HG02973 (cell line): Measurements from ENCODE around the gene CCT8L2.
"Not testable (repeated sequence)": the region's sequence is repeated elsewhere in the genome, so short reads cannot be mapped to it uniquely, and the experiment has no call there.

Source experiments
- ATAC-seq: cut with Tn5 transposase; IDR thresholded peaks from one replicate; pipeline ENCODE4 v1.9.1; 2021; ENCODE audit warnings: moderate library complexity; ENCODE audit not compliant: unreplicated experiment

CCT8L2 gene

DNA sequence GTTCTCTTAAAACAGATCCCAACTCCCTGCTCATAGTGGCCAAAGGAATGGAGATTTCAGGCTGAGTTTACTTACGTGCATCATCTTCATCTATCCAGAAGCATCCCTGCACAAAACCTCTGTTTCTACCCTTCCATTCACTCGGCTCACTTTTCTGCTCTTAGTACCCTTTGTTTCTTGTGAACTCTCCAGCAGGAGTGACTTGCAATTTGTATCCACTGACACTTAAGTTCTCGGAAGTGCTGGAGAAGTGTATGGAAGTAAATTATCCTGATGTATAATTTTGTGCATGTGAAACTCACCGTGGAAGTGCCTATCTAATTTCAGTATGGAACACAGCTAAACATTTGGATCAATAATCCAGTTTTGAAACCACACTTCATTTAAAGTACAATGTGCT, 7.0 kb upstream of the CCT8L2 start:
- not testable (repeated sequence) for ATAC-seq

DNA sequence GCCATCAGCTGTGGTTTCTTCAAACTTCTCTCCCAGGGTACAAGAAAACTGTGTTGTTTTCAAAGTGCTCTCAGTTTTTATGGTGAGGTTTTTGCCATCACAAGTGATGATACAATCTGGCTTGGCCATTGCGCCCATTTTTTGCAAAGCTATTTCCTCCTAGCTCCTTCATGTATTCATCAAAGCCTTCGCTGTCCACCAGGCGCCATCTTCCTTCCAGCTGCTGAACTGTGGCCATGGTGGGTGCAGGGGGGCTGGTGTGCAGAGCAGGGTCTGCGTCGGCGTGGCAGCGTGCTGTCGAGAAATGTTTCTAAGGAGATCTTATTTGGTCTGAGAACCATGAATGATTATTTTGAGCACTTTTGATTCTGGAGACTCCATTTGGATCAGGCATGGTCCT, 2.6 kb upstream of the CCT8L2 start:
- ATAC-seq: not testable (repeated sequence)

DNA sequence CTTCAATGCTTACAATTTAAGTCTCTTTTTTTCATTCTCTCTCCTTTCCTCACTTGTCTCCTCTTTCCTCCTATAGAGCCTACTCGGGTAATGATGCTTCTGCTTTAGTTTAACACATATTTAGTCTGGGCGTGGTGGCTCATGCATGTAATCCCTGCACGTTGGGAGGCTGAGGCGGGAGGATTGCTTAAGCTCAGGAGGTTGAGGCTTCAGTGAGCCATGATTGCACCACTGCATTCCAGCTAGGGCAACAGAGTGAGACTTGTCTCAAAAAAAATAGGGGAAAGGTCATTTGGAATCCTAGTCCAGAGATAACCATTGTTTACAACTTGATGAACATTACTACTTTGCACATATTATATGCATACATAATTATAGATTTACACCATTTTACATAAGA, 1.4 kb upstream of the CCT8L2 start:
- no peak for ATAC-seq

DNA sequence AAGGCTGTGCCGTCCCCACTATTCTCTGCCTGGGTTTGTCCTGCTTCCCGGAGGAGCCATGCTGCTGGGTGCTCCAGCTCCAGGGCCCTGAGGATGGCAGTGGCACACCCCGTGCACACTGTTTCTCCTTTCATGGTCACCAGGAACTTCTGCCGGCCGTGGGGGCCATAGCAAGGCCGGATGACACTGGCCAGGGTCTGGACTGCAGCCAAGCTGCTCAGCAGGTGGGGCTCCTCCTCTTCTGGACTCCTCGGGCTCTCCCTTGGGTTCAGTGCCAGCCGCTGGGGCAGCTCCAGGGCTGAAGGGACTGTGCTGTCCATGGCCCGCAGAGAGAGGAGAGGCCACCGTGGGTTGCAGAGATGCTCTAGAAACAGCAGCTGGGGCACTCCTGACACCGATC, 379 bp downstream of the CCT8L2 start:
- ATAC-seq: not testable (repeated sequence)

DNA sequence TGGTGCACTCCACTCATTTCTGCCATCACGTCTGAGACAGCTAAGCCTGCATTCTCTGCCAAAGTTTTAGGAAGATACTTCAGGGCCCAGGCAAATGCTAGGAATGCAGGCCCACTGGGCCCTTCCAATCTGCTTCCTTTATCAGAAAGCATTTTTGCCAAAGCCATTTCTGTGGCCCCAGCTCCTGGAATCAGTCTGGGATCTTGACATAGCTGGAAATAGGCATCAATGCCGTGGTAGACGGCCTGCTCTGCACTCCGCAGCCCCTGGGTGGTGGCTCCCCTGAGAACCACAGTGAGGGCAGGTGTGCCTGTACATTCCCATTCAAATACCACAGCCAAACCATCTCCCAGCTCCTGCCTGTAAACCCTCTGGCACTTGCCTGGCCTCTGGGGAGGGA, 1.5 kb downstream of the CCT8L2 start:
- not testable (repeated sequence) for ATAC-seq

DNA sequence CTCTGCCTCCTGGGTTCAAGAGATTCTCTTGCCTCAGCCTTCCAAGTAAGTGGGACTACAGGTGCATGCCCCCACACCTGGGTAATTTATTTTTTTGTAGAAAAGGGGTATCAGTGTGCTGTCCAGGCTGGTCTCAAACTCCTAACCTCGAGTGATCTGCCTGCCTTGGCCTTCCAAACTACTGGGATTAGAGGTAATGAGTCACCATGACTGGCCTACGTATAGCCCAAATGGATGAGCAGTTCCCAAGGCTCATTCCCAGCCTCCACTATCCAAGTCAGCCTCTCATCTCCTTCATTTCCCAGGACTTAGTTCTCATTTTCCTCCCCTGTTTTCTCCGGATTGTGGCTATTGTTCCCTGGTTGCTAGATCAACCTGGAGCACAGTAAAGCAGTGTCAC, 5.6 kb downstream of the CCT8L2 start:
- no peak for ATAC-seq

DNA sequence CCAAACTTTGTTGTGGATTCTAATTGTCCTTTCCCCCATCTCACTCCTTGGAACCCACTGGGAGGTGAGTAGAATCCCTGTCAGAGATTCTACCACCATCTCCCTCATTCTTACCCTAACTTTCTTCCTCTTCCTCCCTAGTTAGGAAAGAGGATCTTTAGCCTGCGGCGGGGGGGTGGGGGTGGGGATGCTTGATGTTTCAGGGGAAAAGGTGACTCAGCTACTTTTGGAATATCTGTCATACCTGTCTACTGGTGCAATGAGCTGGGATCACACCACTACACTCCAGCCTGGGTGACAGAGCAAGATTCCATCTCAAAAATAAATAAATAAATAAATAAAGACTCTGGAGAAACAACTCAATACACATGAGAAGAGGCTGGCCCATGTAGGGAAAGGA, 6.4 kb downstream of the CCT8L2 start:
- no peak for ATAC-seq

DNA sequence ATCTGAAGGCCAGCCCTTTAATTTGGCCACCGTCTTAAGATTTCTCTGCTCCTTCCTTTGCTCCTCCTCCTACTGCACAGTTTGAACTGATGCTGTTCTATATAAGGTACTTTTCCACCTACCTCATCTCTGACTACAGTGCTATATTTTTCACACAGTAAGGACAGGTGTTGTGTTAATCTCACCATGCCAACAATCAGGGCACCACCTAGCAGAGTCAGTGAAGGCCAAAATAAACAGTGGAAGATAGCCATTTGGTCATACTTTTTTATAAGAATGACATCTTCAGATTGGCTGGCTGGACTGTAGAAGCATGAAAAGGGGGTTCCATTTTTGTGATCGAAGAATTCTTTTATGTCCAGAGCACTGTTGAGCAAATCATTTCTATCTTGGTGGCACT, 11.7 kb downstream of the CCT8L2 start:
- not testable (repeated sequence) for ATAC-seq

DNA sequence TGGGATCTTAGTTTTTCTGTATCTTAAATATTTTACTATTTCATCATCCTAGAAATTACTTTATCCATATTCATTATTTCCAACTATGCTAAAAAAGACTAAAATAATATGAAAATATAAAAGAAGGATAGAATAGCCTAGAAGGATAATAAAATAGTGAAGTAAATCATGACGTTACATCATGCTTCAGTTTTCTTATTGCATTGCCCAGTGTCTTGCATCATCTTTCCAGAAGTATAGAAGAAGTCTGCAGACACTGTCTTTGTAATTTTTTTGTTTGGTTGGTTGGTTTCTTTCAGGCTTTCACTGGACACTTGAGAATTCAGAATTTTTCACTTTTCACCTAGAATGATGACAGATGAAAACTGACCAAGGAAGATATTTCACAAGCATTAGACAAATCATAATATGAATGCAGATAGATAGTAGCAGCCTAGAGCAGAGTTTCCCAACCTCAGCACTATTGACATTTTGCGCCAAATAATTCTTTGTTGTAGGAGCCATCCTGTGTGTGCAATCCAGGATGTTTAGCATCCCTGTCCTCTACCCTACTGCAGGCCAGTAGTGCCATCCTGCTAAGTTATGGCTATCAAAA, 23.3 kb downstream of the CCT8L2 start:
- ATAC-seq: not testable (repeated sequence)

DNA sequence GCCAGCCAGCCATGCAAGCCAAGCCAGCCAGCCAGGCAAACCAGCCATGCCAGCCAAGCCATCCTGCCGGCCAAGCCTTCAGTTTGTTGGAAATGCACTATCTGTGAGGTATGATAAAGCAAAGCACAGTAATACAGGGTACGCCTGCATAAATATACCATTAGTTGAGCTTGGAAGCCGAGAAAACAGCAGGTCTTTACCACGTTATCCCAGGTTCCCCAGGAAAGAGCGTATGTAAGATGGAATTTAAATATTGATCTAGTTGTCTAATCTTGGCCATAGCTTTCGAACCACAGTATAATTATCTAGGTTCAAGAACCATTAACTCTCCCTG, 24.2 kb downstream of the CCT8L2 start:
- ATAC-seq: no peak

DNA sequence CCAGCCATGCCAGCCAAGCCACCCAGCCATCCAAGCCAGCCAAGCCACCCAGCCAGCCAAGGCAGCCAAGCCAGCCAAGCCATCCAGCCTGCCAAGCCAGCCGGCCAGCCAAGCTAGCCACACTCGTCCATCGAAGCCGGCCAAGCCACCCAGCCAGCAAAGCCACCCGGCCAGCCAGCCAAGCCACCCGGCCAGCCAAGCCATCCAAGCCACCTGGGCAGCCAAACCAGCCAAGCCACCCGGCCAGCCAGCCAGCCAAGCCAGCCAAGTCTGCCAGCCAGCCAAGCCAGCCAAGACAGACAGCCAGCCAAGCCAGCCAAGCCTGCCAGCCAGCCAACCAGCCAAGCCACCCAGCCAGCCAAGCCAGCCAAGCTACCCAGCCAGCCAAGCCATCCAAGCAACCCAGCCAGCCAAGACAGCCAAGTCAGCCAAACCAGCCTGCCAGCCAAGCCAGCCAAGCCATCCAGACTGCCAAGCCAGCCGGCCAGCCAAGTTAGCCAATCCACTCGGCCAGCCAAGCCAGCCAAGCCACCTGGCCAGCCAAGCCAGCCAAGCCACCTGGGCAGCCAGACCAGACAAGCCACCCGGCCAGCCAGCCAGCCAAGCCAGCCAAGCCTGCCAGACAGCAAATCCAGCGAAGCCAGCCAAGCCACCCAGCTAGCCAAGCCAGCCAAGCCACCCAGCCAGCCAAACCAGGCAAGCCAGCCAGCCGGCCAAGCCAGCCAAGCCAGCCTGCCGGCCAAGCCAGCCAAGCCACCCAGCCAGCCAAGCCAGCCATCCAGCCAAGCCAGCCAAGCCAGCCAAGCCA, 24.8 kb downstream of the CCT8L2 start:
- not testable (repeated sequence) for ATAC-seq

DNA sequence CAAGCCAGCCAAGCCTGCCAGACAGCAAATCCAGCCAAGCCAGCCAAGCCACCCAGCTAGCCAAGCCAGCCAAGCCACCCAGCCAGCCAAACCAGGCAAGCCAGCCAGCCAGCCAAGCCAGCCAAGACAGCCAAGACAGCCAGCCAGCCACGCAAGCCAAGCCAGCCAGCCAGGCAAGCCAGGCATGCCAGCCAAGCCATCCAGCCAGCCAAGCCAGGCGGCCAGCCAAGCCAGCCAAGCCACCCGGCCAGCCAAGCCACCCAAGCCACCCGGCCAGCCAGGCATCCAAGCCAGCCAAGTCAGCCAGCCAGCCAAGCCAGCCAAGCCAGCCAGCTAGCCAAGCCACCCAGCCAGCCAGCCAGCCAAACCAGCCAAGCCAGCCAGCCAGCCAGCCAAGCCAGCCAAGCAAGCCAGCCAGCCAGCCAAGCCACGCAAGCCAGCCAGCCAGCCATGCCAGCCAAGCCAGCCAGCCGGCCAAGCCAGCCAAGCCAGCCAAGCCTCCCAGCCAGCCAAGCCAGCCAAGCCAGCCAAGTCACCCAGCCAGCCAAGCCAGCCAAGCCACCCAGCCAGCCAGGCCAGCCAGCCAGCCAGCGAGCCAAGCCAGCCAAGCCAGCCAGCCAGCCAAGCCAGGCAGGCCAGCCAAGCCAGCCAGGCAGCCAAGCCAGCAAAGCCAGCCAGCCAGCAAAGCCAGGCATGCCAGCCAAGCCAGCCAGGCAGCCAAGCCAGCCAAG, 26.0 kb downstream of the CCT8L2 start:
- ATAC-seq: not testable (repeated sequence)

DNA sequence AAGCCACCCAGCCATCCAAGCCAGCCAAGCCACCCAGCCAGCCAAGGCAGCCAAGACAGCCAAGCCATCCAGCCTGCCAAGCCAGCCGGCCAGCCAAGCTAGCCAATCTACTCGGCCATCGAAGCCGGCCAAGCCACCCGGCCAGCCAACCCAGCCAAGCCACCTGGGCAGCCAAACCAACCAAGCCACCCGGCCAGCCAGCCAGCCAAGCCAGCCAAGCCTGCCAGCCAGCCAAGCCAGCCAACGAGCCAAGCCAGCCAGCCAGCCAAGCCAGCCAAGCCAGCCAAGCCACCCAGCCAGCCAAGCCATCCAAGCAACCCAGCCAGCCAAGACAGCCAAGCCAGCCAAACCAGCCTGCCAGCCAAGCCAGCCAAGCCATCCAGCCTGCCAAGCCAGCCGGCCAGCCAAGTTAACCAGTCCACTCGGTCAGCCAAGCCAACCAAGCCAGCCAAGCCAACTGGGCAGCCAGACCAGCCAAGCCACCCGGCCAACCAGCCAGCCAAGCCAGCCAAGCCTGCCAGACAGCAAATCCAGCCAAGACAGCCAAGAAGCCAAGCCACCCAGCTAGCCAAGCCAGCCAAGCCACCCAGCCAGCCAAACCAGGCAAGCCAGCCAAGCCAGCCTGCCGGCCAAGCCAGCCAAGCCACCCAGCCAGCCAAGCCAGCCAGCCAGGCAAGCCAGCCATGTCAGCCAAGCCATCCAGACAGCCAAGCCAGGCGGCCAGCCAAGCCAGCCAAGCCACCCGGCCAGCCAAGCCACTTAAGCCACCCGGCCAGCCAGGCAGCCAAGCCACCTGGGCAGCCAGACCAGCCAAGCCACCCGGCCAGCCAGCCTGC, 26.8 kb downstream of the CCT8L2 start:
- ATAC-seq: not testable (repeated sequence)

DNA sequence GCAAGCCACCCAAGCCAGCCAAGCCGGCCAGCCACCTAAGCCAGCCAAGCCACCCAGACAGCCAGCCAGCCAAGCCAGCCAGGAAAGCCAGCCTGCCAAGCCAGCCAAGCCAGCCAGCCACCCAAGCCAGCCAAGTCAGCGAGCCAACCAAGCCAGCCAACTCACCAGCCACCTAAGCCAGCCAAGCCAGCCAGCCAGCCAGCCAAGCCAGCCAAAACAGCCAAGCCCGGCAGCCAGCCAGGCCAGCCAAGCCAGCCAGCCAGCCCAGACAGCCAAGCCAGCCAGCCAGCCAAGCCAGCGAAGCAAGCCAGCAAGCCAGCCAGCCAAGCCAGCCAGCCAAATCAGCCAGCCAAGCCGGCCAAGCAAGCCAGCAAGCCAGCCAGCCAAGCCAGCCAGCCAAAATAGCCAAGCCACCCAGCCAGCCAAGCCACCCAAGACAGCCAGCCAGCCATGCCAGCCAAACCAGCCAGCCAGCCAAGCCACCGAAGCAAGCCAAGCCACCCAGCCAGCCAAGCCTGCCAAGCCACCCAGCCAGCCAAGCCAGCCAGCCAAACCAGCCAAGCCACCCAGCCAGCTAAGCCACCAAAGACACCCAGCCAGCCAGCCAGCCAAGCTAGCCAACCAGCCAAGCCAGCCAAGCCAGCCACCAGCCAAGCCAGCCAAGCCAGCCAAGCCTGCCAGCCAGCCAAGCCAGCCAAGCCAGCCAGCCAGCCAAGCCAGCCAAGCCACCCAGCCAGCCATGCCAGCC, 27.6 kb downstream of the CCT8L2 start:
- not testable (repeated sequence) for ATAC-seq

DNA sequence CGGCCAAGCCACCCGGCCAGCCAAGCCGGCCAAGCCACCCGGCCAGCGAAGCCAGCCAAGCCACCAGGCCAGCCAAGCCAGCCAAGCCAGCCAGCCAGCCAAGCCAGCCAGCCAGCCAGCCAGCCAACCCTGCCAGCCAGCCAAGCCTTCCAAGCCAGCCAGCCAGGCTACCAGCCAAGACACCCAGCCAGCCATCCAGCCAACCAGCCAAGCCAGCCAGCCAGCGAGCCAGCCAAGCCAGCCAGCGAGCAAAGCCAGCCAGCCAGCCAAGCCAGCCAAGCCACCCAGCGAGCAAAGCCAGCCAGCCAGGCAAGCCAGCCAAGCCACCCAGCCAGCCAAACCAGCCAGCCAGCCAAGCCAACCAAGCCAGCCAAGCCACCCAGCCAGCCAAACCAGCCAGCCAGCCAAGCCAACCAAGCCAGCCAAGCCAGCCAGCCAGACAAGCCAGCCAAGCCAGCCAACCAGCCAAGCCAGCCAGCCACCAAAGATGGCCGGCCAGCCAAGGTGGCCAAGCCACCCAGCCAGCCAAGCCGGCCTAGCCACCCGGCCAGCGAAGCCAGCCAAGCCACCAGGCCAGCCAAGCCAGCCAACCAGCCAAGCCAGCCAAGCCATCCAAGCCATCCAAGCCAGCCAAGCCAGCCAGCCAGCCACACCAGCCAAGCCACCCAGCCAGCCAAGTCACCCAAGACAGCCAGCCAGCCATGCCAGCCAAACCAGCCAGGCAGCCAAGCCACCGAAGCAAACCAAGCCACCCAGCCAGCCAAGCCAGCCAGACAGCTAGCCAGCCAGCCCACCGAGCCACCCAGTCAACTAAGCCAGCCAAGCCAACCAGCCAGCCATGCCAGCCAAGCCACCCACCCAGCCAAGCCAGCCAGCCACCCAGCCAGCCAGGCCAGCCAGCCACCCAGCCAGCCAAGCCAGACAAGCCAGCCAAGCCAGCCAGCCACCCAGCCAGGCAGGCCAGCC, 28.8 kb downstream of the CCT8L2 start:
- ATAC-seq: no peak

DNA sequence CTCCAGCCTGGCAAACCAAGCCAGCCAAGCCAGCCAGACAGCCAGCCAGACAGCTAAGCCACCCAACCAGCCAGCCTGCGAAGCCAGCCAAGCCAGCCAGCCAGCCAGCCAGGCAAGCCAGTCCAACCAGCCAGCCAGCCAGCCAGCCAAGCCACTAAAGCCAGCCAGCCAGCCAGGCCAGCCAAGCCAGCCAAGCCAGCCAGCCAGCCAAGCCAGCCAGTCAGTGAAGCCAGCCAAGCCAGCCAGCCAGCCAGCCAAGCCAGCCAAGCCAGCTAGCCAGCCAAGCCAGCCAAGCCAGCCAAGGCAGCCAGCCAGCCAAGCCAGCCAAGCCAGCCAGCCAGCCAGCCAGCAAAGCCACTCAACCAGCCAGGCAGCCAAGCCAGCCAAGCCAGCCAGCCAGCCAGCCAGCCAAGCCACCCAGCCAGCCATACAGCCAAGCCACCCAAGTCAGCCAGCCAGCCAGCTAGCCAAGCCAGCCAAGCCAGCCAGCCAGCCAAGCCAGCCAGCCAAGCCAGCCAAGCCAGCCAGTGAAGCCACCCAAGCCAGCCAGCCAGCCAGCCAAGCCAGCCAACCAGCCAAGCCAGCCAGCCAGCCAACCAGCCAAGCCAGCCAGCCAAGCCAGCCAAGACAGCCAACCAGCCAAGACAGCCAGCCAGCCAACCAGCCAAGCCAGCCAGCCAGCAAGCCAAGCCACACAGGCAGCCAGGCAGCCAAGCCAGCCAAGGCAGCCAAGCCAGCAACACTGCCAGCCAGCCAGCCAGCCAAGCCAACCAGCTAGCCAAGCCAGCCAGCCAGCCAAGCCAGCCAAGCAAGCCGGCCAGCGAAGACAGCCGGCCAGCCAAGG, 29.7 kb downstream of the CCT8L2 start:
- ATAC-seq: no peak

DNA sequence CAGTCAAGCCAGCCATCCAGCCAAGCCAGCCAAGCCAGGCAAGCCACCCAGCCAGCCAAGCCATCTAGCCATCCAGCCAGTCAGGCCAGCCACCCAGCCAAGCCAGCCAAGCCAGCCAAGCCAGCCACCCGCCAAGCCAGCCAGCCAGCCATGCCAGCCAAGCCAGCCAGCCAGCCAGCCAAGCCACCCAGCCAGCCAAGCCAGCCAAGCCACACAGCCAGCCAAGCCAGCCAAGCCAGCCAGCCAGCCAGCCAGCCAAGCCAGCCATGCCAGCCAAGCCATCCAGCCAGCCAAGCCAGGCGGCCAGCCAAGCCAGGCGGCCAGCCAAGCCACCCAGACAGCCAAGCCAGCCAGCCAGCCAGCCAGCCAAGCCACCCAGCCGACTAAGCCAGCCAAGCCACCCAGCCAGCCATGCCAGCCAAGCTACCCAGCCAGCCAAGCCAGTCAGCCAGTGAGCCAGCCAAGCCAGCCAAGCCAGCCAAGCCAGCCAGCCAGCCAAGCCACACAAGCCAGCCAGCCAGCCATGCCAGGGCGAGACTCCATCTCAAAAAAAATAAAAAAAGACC, 31.4 kb downstream of the CCT8L2 start:
- not testable (repeated sequence) for ATAC-seq

DNA sequence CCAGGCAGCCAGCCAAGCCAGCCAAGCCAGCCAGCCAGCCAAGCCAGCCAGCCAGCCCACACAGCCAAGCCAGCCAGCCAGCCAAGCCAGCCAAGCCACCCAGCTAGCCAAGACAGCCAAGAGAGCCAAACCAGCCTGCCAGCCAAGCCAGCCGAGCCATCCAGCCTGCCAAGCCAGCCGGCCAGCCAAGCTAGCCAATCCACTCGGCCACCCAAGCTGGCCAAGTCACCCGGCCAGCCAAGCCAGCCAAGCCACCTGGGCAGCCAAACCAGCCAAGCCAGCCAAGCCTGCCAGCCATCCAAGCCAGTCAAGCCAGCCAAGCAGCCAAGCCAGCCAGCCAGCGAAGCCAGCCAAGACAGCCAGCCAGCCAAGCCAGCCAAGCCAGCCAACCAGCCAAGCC, 32.0 kb downstream of the CCT8L2 start:
- not testable (repeated sequence) for ATAC-seq
